NB4 (cell line): ENCODE measurements around the gene TNS4.

ENCODE experiments used
- CTCF ChIP-seq: IDR thresholded peaks from one replicate; pipeline ENCODE4 v1.5.1; 2012; ENCODE audit warnings: low read depth, low read length
- MYC ChIP-seq: IDR thresholded peaks from 2 replicates; pipeline ENCODE4 v1.6.1; 2011; ENCODE audit warnings: low read depth, low read length
- POLR2A ChIP-seq: IDR thresholded peaks from 2 replicates; pipeline ENCODE4 v1.6.1; 2011; ENCODE audit warnings: mild to moderate bottlenecking; ENCODE audit not compliant: insufficient read length; ENCODE audit errors: extremely low read depth

DNA sequence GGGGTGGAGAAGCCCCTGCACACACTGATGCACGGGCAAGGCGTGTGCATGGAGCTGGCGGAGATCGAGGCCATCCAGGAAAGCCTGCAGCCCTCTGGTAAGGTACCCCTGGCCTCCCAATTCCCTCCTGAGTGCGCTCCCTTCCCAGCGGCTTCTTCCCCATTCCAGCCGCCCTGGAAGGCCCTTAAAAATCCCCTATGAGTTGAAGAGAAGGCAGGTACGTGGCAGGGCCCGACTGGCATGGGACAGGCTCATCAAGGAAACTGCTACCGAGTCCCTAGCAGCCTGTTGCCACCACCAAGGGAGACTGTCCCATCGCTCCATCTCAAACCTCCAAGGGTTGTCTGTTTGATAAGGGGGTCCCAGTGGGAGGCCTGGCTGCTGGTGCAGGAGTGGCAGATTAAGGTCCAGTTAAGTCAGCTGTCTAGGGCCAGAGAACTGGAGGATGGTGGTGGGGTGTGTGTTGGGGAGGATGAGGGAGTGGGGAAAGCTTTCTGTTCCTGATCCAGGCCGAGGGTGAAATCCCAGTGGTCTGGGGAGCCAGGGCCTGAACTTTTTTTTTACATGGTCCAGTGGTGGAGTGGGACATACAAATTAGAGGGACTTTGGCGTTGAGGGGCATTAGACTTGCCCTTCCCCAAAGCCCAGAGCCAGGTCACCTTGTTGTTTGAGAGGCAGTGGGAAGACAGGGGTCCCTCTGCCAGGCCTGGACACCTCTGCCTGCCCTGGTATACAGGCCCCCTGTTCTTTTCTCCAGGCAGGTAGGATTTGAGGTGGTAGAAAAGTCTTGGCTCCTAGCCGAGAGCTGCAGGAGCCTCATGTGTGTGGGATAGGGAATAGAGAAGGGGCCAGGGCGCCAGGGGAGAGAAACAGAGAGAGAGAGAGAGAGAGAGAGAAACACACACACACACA lies 57.2 kb downstream of the TNS4 start:
- no peak for TF ChIP-seq CTCF
- no peak for TF ChIP-seq MYC
- no peak for TF ChIP-seq POLR2A
